ENCODE results near the gene HSPA9. TPM values are rescaled to one million over a fixed set of nuclear protein-coding genes. Genes with fewer than 3 reads are reported as not detected.

The HSPA9 gene
- total and polyA plus RNA-seq, 2 of the 13 experiments (the other 11 are each of a cell fraction or from before 2014, with no cell fraction given), result 165 to 478 TPM

DNA sequence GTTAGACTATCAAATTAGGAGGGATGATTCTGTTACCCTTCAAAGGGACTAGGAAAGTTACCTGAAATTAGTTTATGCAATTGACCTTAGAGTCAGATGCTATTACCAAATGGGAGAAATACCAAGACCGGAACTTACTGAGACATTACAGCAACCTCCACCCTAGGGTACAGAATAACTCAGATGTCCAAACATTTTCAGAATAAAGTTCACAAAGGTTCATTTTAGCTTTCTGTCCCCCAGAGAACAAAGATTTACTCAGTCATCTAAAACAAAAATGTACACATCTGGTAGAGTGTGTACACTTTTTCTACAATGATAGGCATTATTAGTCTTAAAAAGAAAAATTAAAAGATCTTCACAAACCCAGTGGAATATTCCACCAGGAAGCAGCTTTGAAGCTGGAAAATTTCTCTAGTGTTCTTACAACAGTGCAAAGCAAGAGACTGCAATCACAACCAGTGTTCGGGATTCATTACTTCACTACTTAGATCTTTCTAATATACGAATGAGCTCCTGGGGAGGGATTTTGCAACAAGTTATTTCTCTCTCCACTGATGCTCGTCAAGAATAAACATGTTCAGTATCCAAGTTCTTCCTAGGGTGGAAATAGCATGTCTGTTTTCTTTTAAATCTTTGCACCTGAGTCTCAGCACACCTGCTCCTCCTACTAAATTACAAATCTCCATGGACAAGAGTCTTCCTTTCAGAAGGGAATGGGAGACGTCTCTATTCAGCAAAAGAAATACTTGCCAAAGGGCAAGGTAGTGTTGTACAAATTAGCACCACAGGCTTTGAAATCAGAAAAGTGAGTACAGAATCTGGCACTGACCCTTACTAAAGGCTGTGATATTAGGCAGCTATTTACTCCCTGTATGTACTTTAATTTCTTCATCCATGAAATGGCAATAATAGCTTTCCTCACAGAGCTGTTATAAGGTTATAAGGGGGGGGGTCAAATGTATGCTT, 40.9 kb downstream of the HSPA9 start (continued):
- TF ChIP-seq, protein P1, sequence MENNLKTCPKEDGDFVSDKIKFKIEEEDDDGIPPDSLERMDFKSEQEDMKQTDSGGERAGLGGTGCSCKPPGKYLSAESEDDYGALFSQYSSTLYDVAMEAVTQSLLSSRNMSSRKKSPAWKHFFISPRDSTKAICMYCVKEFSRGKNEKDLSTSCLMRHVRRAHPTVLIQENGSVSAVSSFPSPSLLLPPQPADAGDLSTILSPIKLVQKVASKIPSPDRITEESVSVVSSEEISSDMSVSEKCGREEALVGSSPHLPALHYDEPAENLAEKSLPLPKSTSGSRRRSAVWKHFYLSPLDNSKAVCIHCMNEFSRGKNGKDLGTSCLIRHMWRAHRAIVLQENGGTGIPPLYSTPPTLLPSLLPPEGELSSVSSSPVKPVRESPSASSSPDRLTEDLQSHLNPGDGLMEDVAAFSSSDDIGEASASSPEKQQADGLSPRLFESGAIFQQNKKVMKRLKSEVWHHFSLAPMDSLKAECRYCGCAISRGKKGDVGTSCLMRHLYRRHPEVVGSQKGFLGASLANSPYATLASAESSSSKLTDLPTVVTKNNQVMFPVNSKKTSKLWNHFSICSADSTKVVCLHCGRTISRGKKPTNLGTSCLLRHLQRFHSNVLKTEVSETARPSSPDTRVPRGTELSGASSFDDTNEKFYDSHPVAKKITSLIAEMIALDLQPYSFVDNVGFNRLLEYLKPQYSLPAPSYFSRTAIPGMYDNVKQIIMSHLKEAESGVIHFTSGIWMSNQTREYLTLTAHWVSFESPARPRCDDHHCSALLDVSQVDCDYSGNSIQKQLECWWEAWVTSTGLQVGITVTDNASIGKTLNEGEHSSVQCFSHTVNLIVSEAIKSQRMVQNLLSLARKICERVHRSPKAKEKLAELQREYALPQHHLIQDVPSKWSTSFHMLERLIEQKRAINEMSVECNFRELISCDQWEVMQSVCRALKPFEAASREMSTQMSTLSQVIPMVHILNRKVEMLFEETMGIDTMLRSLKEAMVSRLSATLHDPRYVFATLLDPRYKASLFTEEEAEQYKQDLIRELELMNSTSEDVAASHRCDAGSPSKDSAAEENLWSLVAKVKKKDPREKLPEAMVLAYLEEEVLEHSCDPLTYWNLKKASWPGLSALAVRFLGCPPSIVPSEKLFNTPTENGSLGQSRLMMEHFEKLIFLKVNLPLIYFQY (CRISPR knock-in tag; IDR thresholded peaks at IDR 0.05; ENCODE audit: borderline replicate concordance), result no peak
- TF ChIP-seq RBFOX2 (IDR thresholded peaks at IDR 0.05; ENCODE audit: low read depth, low read length) (peak; percentile 64; the same call in 1 of the 2 replicates), ZBTB42 (CRISPR knock-in tag; IDR thresholded peaks at IDR 0.05) (no peak), ZNF746 (CRISPR knock-in tag; IDR thresholded peaks at IDR 0.05) (no peak), CHCHD3 (CRISPR knock-in tag; IDR thresholded peaks at IDR 0.05) (no peak), ZNF790 (CRISPR knock-in tag; IDR thresholded peaks at IDR 0.05; ENCODE audit: borderline replicate concordance) (no peak), ZFP36L1 (CRISPR knock-in tag; IDR thresholded peaks at IDR 0.05) (peak; percentile 45; the same call in 1 of the 2 replicates), SP2 (CRISPR knock-in tag; IDR thresholded peaks at IDR 0.05) (no peak), ELF3 (CRISPR knock-in tag; IDR thresholded peaks at IDR 0.05) (peak; percentile 74), THYN1 (CRISPR knock-in tag; IDR thresholded peaks at IDR 0.05; ENCODE audit: borderline replicate concordance, low read depth) (no peak), ZNF777 (CRISPR knock-in tag; IDR thresholded peaks at IDR 0.05) (no peak), ATF1 (CRISPR knock-in tag; IDR thresholded peaks at IDR 0.05) (peak; percentile 46; the same call in 1 of the 2 replicates)
- TF ChIP-seq, protein P2, sequence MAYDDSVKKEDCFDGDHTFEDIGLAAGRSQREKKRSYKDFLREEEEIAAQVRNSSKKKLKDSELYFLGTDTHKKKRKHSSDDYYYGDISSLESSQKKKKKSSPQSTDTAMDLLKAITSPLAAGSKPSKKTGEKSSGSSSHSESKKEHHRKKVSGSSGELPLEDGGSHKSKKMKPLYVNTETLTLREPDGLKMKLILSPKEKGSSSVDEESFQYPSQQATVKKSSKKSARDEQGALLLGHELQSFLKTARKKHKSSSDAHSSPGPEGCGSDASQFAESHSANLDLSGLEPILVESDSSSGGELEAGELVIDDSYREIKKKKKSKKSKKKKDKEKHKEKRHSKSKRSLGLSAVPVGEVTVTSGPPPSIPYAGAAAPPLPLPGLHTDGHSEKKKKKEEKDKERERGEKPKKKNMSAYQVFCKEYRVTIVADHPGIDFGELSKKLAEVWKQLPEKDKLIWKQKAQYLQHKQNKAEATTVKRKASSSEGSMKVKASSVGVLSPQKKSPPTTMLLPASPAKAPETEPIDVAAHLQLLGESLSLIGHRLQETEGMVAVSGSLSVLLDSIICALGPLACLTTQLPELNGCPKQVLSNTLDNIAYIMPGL (CRISPR knock-in tag; IDR thresholded peaks at IDR 0.05; ENCODE audit: borderline replicate concordance in 1 of 2, low read depth in 1 of 2), result no peak
- TF ChIP-seq, protein P3, sequence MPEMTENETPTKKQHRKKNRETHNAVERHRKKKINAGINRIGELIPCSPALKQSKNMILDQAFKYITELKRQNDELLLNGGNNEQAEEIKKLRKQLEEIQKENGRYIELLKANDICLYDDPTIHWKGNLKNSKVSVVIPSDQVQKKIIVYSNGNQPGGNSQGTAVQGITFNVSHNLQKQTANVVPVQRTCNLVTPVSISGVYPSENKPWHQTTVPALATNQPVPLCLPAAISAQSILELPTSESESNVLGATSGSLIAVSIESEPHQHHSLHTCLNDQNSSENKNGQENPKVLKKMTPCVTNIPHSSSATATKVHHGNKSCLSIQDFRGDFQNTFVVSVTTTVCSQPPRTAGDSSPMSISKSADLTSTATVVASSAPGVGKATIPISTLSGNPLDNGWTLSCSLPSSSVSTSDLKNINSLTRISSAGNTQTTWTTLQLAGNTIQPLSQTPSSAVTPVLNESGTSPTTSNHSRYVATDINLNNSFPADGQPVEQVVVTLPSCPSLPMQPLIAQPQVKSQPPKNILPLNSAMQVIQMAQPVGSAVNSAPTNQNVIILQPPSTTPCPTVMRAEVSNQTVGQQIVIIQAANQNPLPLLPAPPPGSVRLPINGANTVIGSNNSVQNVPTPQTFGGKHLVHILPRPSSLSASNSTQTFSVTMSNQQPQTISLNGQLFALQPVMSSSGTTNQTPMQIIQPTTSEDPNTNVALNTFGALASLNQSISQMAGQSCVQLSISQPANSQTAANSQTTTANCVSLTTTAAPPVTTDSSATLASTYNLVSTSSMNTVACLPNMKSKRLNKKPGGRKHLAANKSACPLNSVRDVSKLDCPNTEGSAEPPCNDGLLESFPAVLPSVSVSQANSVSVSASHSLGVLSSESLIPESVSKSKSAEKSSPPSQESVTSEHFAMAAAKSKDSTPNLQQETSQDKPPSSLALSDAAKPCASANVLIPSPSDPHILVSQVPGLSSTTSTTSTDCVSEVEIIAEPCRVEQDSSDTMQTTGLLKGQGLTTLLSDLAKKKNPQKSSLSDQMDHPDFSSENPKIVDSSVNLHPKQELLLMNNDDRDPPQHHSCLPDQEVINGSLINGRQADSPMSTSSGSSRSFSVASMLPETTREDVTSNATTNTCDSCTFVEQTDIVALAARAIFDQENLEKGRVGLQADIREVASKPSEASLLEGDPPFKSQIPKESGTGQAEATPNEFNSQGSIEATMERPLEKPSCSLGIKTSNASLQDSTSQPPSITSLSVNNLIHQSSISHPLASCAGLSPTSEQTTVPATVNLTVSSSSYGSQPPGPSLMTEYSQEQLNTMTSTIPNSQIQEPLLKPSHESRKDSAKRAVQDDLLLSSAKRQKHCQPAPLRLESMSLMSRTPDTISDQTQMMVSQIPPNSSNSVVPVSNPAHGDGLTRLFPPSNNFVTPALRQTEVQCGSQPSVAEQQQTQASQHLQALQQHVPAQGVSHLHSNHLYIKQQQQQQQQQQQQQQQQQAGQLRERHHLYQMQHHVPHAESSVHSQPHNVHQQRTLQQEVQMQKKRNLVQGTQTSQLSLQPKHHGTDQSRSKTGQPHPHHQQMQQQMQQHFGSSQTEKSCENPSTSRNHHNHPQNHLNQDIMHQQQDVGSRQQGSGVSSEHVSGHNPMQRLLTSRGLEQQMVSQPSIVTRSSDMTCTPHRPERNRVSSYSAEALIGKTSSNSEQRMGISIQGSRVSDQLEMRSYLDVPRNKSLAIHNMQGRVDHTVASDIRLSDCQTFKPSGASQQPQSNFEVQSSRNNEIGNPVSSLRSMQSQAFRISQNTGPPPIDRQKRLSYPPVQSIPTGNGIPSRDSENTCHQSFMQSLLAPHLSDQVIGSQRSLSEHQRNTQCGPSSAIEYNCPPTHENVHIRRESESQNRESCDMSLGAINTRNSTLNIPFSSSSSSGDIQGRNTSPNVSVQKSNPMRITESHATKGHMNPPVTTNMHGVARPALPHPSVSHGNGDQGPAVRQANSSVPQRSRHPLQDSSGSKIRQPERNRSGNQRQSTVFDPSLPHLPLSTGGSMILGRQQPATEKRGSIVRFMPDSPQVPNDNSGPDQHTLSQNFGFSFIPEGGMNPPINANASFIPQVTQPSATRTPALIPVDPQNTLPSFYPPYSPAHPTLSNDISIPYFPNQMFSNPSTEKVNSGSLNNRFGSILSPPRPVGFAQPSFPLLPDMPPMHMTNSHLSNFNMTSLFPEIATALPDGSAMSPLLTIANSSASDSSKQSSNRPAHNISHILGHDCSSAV (CRISPR knock-in tag; IDR thresholded peaks at IDR 0.05; ENCODE audit: borderline replicate concordance), result no peak
